ENCODE results near the gene DCLK3.

GRCh38 chr3:36729204-36730056 is 34.9 kb downstream of the DCLK3 start:
- TF ChIP-seq, protein P1, sequence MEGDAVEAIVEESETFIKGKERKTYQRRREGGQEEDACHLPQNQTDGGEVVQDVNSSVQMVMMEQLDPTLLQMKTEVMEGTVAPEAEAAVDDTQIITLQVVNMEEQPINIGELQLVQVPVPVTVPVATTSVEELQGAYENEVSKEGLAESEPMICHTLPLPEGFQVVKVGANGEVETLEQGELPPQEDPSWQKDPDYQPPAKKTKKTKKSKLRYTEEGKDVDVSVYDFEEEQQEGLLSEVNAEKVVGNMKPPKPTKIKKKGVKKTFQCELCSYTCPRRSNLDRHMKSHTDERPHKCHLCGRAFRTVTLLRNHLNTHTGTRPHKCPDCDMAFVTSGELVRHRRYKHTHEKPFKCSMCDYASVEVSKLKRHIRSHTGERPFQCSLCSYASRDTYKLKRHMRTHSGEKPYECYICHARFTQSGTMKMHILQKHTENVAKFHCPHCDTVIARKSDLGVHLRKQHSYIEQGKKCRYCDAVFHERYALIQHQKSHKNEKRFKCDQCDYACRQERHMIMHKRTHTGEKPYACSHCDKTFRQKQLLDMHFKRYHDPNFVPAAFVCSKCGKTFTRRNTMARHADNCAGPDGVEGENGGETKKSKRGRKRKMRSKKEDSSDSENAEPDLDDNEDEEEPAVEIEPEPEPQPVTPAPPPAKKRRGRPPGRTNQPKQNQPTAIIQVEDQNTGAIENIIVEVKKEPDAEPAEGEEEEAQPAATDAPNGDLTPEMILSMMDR (IDR thresholded peaks at IDR 0.05 in 8 of 11, conservative IDR thresholded peaks at IDR 0.05 in 3 of 11) = peak; percentile 16 to 70 (median 51)
- TF ChIP-seq POLR2A (IDR thresholded peaks at IDR 0.05) = no peak

Data from spleen (tissue), 7 donors.